ENCODE measurements around the gene SMPD4. TPM values are rescaled to one million over a fixed set of nuclear protein-coding genes. Genes with fewer than 3 reads are reported as not detected.
"Not testable (repeated sequence)": the region's sequence is repeated elsewhere in the genome, so short reads cannot be mapped to it uniquely, and the experiment has no call there.

The SMPD4 gene
- total and polyA plus RNA-seq, 2 donors (not counting 3 experiments of a cell fraction or from before 2014, with no cell fraction given): 85.3 to 88.1 TPM

- intact Hi-C loops (cut with micrococcal nuclease); FAIRE-seq; BruUV-seq (replicated peaks): not testable (repeated sequence)
Observed at GRCh38 chr2:130128464-130128863, 52.9 kb downstream of the SMPD4 start.

DNA sequence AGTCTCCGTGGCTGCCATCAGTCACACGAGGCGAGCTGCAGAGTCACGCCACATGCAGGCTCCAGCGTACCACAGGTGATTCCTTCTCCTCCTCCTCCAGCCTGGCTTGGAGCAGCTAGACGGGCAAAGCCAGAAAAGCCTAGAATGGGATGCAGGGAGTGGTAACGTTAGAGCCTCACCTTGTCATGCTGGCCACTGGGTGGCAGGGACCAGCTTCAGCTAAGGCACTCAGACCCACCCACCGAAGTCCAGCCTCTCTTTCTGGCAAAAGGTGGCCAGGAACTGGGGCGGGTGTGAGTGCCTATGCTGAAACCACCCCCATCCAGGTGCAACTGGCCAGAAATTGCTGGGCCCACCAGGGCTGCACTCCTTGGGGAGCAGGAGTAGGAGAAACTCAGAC, 53.7 kb downstream of the SMPD4 start:
- H3K36me3 ChIP-seq (ENCODE audit: control insufficient read depth in 2 of 2, extremely low read depth in 1 of 2, insufficient read depth in 2 of 2, low read length in 2 of 2); intact Hi-C loops (cut with micrococcal nuclease); H3K4me3 ChIP-seq (replicated peaks in 1 of 3; ENCODE audit: insufficient read depth in 1 of 3, low read depth in 1 of 3, low read length in 3 of 3); H3K27ac ChIP-seq (ENCODE audit: insufficient read depth, low read depth, low read length); H2AFZ ChIP-seq (ENCODE audit: low read depth, low read length); dilution Hi-C loops (cut with MboI; ENCODE audit: extremely low pct_ligation_motif_present, low sequenced_read_pairs); POLR2A ChIA-PET; BruUV-seq (replicated peaks); H3K4me2 ChIP-seq (ENCODE audit: insufficient read depth, low read length); H3K9ac ChIP-seq (replicated peaks; ENCODE audit: extremely low read depth, insufficient read depth, low read length); H3K9me1 ChIP-seq (replicated peaks; ENCODE audit: control insufficient read depth, extremely low read depth, insufficient read depth, low read length); H3K27me3 ChIP-seq (ENCODE audit: control insufficient read depth in 2 of 2, insufficient read depth in 2 of 2, low read length in 2 of 2); DNase-seq (ENCODE audit: low read depth, low spot score); H3K79me2 ChIP-seq (ENCODE audit: control insufficient read depth, insufficient read depth, low read length); H3K4me1 ChIP-seq (ENCODE audit: control insufficient read depth, extremely low read depth, insufficient read depth, low read length); H4K20me1 ChIP-seq (replicated peaks; ENCODE audit: control insufficient read depth, extremely low read depth, insufficient read depth, low read length); H3K9me3 ChIP-seq (replicated peaks; ENCODE audit: control insufficient read depth, insufficient read depth, low read length); FAIRE-seq; CTCF ChIA-PET: not testable (repeated sequence)

More at GRCh38 chr2:130128464-130128863, 52.9 kb downstream of the SMPD4 start:
- H4K20me1 ChIP-seq (replicated peaks; ENCODE audit: control insufficient read depth, extremely low read depth, insufficient read depth, low read length); CTCF ChIA-PET; H3K4me3 ChIP-seq (replicated peaks in 1 of 3; ENCODE audit: insufficient read depth in 1 of 3, low read depth in 1 of 3, low read length in 3 of 3); H3K9me3 ChIP-seq (replicated peaks; ENCODE audit: control insufficient read depth, insufficient read depth, low read length); DNase-seq (ENCODE audit: low read depth, low spot score); H3K79me2 ChIP-seq (ENCODE audit: control insufficient read depth, insufficient read depth, low read length); H3K27ac ChIP-seq (ENCODE audit: insufficient read depth, low read depth, low read length); POLR2A ChIA-PET; H3K27me3 ChIP-seq (ENCODE audit: control insufficient read depth in 2 of 2, insufficient read depth in 2 of 2, low read length in 2 of 2); H2AFZ ChIP-seq (ENCODE audit: low read depth, low read length); H3K36me3 ChIP-seq (ENCODE audit: control insufficient read depth in 2 of 2, extremely low read depth in 1 of 2, insufficient read depth in 2 of 2, low read length in 2 of 2); H3K4me2 ChIP-seq (ENCODE audit: insufficient read depth, low read length); H3K4me1 ChIP-seq (ENCODE audit: control insufficient read depth, extremely low read depth, insufficient read depth, low read length); H3K9me1 ChIP-seq (replicated peaks; ENCODE audit: control insufficient read depth, extremely low read depth, insufficient read depth, low read length); dilution Hi-C loops (cut with MboI; ENCODE audit: extremely low pct_ligation_motif_present, low sequenced_read_pairs); H3K9ac ChIP-seq (replicated peaks; ENCODE audit: extremely low read depth, insufficient read depth, low read length): not testable (repeated sequence)

GRCh38 chr2:130120924-130121323, 60.5 kb downstream of the SMPD4 start:
- BruUV-seq (replicated peaks); H3K36me3 ChIP-seq (ENCODE audit: control insufficient read depth in 2 of 2, extremely low read depth in 1 of 2, insufficient read depth in 2 of 2, low read length in 2 of 2); H3K9ac ChIP-seq (replicated peaks; ENCODE audit: extremely low read depth, insufficient read depth, low read length); H3K9me3 ChIP-seq (replicated peaks; ENCODE audit: control insufficient read depth, insufficient read depth, low read length); H3K4me1 ChIP-seq (ENCODE audit: control insufficient read depth, extremely low read depth, insufficient read depth, low read length); dilution Hi-C loops (cut with MboI; ENCODE audit: extremely low pct_ligation_motif_present, low sequenced_read_pairs); H3K4me2 ChIP-seq (ENCODE audit: insufficient read depth, low read length); CTCF ChIA-PET; H3K27ac ChIP-seq (ENCODE audit: insufficient read depth, low read depth, low read length); H4K20me1 ChIP-seq (replicated peaks; ENCODE audit: control insufficient read depth, extremely low read depth, insufficient read depth, low read length); H3K4me3 ChIP-seq (replicated peaks in 1 of 3; ENCODE audit: insufficient read depth in 1 of 3, low read depth in 1 of 3, low read length in 3 of 3); H3K9me1 ChIP-seq (replicated peaks; ENCODE audit: control insufficient read depth, extremely low read depth, insufficient read depth, low read length); H2AFZ ChIP-seq (ENCODE audit: low read depth, low read length); intact Hi-C loops (cut with micrococcal nuclease); H3K27me3 ChIP-seq (ENCODE audit: control insufficient read depth in 2 of 2, insufficient read depth in 2 of 2, low read length in 2 of 2); DNase-seq (ENCODE audit: low read depth, low spot score); H3K79me2 ChIP-seq (ENCODE audit: control insufficient read depth, insufficient read depth, low read length); POLR2A ChIA-PET; FAIRE-seq: not testable (repeated sequence)

DNA sequence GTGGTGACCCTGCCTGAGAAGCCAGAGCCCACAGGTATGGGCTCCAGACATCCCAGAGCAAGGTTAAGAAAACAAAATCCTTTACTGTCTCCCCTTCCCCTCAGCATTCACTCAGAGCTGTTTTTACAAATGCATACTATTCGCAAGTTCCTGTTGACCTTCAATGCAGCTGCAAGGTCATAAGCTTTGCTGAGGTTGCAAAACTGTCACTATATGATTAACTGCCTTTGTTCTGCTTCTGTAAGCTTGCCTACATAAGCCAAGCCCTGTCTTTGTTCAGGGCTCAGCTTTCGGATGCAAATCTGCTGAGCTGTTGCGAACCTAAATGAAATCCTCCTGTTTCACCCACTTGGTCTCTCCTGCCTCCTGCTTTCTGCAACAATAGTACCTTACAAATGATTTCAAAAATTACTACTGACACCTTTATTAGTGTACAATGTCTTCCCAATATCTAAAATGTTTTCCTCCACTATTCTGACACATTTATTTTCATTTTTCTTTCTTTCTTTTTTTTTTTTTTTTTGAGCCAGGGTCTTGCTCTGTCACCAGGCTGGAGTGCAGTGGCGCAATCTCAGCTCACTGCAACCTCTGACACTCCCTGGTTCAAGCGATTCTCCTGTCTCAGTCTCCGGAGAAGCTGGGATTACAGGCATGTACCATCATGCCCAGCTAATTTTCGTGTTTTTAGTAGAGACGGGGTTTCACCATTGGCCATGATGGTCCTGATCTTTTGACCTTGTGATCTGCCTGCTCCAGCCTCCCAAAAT, 78.6 kb downstream of the SMPD4 start:
- intact Hi-C loops (cut with micrococcal nuclease); H3K27ac ChIP-seq (ENCODE audit: insufficient read depth, low read depth, low read length); H3K4me1 ChIP-seq (ENCODE audit: control insufficient read depth, extremely low read depth, insufficient read depth, low read length); BruUV-seq (replicated peaks); POLR2A ChIA-PET; H3K4me2 ChIP-seq (ENCODE audit: insufficient read depth, low read length); dilution Hi-C loops (cut with MboI; ENCODE audit: extremely low pct_ligation_motif_present, low sequenced_read_pairs); H3K9ac ChIP-seq (replicated peaks; ENCODE audit: extremely low read depth, insufficient read depth, low read length); H3K27me3 ChIP-seq (ENCODE audit: control insufficient read depth in 2 of 2, insufficient read depth in 2 of 2, low read length in 2 of 2); H3K4me3 ChIP-seq (replicated peaks in 1 of 3; ENCODE audit: insufficient read depth in 1 of 3, low read depth in 1 of 3, low read length in 3 of 3); FAIRE-seq; H3K9me3 ChIP-seq (replicated peaks; ENCODE audit: control insufficient read depth, insufficient read depth, low read length); H4K20me1 ChIP-seq (replicated peaks; ENCODE audit: control insufficient read depth, extremely low read depth, insufficient read depth, low read length); H3K79me2 ChIP-seq (ENCODE audit: control insufficient read depth, insufficient read depth, low read length); H3K36me3 ChIP-seq (ENCODE audit: control insufficient read depth in 2 of 2, extremely low read depth in 1 of 2, insufficient read depth in 2 of 2, low read length in 2 of 2); H2AFZ ChIP-seq (ENCODE audit: low read depth, low read length); CTCF ChIA-PET; H3K9me1 ChIP-seq (replicated peaks; ENCODE audit: control insufficient read depth, extremely low read depth, insufficient read depth, low read length): not testable (repeated sequence)
- DNase-seq (ENCODE audit: low read depth, low spot score): peak; percentile 4
